GM12875 (cell line): ENCODE measurements around the gene MMUT.

Source experiments
- H3K4me3 ChIP-seq: one replicate; pipeline ENCODE4 v1.5.1; 2011; ENCODE audit warnings: low read depth, low read length, control low read depth
- TF ChIP-seq, protein P1 (sequence below): IDR thresholded peaks from 2 replicates; pipeline ENCODE4 v1.5.1; 2011; ENCODE audit warnings: low read depth, mild to moderate bottlenecking, control low read depth, inconsistent platforms, low read length, moderate library complexity, borderline replicate concordance; ENCODE audit not compliant: insufficient read depth

Gene MMUT

DNA sequence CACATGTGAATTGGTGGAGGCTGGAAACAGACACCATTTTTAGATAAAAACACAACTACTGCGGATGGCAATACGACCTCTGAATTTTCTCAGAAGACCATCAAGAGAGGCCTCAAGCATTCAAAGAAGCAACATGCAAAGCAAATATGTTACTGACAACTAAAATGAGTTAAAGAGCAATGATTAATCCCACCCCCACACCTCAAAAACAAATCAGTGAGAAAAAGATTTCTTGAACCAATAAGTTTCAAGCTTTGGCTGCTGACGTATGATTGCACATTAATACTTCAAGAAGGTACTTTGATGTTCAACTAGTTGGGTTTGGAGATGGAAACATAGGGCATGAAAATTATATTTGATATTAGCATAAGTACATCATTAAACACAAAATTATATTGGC, 982 bp downstream of the MMUT start:
- no peak overlapping the region for H3K4me3 ChIP-seq

DNA sequence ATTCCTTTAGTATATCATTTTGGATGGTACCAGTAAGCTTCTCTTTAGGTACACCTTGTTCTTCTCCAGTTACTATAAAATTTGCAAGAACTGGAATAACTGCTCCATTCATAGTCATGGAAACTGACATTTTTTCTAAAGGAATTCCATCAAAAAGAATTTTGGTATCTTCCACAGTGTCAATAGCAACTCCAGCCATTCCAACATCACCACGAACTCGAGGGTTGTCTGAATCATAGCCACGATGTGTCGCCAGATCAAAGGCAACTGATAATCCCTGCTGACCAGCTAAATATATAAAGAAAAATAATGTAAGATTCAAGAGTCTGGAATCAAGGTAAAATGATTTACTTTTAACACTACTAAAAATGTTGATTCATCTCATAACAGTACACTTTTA, 5.3 kb downstream of the MMUT start:
- TF ChIP-seq, protein P1, sequence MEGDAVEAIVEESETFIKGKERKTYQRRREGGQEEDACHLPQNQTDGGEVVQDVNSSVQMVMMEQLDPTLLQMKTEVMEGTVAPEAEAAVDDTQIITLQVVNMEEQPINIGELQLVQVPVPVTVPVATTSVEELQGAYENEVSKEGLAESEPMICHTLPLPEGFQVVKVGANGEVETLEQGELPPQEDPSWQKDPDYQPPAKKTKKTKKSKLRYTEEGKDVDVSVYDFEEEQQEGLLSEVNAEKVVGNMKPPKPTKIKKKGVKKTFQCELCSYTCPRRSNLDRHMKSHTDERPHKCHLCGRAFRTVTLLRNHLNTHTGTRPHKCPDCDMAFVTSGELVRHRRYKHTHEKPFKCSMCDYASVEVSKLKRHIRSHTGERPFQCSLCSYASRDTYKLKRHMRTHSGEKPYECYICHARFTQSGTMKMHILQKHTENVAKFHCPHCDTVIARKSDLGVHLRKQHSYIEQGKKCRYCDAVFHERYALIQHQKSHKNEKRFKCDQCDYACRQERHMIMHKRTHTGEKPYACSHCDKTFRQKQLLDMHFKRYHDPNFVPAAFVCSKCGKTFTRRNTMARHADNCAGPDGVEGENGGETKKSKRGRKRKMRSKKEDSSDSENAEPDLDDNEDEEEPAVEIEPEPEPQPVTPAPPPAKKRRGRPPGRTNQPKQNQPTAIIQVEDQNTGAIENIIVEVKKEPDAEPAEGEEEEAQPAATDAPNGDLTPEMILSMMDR, result no peak

More for the DNA sequence above, 982 bp downstream of the MMUT start:
- TF ChIP-seq, protein P1, result no peak

DNA sequence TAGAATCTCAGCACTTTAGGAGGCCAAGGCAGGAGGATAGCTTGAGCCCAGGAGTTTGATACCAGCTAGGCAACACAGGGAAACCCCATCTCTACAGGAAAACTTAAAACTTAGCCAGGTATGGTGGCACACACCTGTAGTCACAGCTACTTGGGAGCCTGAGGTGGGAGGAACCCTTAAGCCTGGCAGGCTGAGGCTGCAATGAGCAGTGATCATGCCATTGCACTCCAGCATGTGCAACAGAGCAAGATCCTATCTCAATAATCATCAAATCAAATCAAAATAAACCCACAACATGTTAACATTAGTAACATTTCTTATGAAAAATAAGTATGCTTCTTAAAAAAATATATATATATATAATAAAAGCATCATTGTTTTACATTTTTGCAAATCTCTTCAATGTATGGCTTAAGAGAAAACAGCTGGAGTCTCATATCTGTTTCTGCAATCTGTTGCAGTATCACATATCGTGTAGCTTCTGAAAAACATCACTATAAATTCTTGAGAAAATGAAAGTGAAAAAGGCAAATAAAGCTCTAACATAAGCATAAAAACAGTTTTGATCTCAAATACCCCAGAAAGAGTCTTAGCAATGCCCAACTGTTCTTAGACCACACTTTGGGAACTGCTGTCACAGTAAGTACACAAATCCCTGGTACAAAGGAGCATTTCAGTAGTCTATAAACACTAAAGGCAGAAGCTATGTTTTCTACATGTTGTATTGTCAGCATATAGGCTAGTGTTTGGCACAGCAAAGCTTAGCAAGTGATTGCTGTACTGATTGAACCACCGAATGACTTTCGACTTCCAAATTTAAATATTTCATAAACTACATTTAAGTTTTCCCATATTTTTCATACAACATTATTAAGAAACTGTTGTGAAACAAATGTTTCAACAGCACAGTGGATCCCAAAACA, 8.0 kb downstream of the MMUT start:
- TF ChIP-seq, protein P1, result no peak
- H3K4me3 ChIP-seq, result no peak overlapping the region

More for the DNA sequence above, 5.3 kb downstream of the MMUT start:
- H3K4me3 ChIP-seq, result no peak overlapping the region

DNA sequence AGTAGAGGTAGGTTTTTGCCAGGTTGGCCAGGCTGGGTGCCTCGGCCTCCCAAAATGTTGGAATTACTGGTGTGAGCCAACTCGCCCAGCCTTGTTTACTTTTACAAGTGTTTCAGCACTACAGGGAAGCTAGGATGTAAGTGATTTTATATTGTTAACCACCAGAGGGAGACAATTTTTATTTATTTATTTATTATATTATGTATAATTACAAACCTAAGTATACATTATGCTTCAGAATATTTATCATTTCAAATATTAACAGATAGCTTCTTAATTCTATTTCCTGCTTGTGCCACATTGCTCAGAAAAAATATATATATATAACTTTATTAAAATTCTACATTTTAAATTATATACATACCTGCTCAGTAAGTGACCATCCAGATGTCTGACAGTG, 9.8 kb downstream of the MMUT start:
- no peak overlapping the region for H3K4me3 ChIP-seq
- TF ChIP-seq, protein P1, result no peak

DNA sequence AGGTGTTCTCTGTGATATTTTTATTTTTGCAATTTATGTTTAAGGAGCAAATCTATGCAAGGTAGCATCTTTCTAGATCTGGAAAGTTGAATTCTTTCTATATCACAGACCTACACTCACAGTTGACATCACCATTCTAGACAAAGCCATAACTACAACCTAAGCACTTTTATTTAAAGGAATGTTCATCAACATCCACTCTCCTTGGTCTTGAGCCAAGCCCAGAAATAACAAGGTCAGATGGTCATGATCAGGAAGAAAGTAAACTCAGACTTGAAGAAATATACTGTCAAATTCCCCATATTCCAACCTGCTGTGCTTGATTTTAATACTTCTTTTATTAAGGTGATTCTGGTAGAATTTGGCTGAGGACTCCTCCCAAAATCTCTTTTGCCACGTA, 32.2 kb downstream of the MMUT start:
- H3K4me3 ChIP-seq, result no peak overlapping the region
- TF ChIP-seq, protein P1, result no peak

DNA sequence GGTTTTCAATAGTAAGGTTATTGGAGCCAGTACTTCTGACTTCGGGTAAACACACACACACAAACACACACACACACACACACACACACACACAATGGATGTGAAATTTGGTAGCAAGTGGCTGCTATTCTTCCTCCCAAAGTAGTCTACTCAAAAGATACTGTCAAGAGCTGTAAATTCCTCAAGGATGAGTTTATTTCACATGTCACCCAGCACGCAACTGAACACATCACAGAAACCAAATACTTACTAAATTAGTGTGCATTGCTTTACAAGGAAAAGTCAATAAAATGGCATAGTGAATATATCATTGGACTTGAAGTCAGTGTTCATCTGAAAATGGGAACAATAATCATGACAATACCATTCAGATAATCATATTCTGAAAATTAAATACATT, 32.9 kb downstream of the MMUT start:
- H3K4me3 ChIP-seq, result no peak overlapping the region
- TF ChIP-seq, protein P1, result no peak

DNA sequence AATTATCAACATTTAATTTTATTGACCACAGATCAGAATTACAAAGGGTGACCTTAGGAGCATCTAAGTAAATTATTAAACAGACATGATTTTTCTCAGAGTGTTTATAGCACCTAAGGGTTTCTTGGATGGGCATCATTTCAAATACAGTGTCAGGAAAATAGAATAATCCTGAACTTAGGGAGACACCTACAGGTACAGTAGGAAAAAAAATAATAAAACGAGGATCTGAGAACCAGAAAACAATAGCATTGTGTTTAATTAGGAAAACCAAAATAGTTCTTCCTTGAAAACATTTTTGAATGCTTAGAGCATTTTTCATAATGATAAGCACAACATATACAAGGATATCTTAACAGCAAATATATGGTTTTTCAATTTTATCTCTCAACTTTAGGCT, 39.2 kb downstream of the MMUT start:
- H3K4me3 ChIP-seq, result no peak overlapping the region
- TF ChIP-seq, protein P1, result no peak
